ENCODE measurements around the gene MACO1.

The MACO1 gene

GRCh38 chr1:25481625-25482024 lies 50.9 kb downstream of the MACO1 start:
- no peak overlapping the region for H3K27ac ChIP-seq
- H3K4me3 ChIP-seq (ENCODE audit: low read depth, low read length): no peak overlapping the region
- no peaks in the 10 kb centered on the region for H3K27me3 ChIP-seq (replicated peaks)
- DNase-seq: no peak
- TF ChIP-seq CTCF (IDR thresholded peaks at IDR 0.05; ENCODE audit: low read depth, low read length, missing control alignments): no peak
- H3K36me3 ChIP-seq (replicated peaks): peaks cover 8% of the 10 kb centered on the region
- in situ Hi-C loops (cut with HindIII; ENCODE audit: low pct_ligation_motif_present, low sequenced_read_pairs): no loop called here

- in situ Hi-C loops (cut with HindIII; ENCODE audit: low pct_ligation_motif_present, low sequenced_read_pairs): no loop called here
- Histone ChIP-seq H3K36me3 (replicated peaks) (peaks cover 14% of the 10 kb centered on the region), H3K27me3 (replicated peaks) (no peaks in the 10 kb centered on the region), H3K27ac (no peak overlapping the region), H3K4me3 (ENCODE audit: low read depth, low read length) (no peak overlapping the region)
- DNase-seq: no peak
- no peak for TF ChIP-seq CTCF (IDR thresholded peaks at IDR 0.05; ENCODE audit: low read depth, low read length, missing control alignments)
Observed at GRCh38 chr1:25482211-25482610, 51.5 kb downstream of the MACO1 start.

GRCh38 chr1:25484096-25484495 lies 53.4 kb downstream of the MACO1 start:
- Histone ChIP-seq H3K27ac (no peak overlapping the region), H3K36me3 (replicated peaks) (peaks cover 20% of the 10 kb centered on the region), H3K4me3 (ENCODE audit: low read depth, low read length) (no peak overlapping the region), H3K27me3 (replicated peaks) (no peaks in the 10 kb centered on the region)
- TF ChIP-seq CTCF (IDR thresholded peaks at IDR 0.05; ENCODE audit: low read depth, low read length, missing control alignments): no peak
- in situ Hi-C loops (cut with HindIII; ENCODE audit: low pct_ligation_motif_present, low sequenced_read_pairs): no loop called here
- DNase-seq: no peak

GRCh38 chr1:25484533-25484932 lies 53.8 kb downstream of the MACO1 start:
- TF ChIP-seq CTCF (IDR thresholded peaks at IDR 0.05; ENCODE audit: low read depth, low read length, missing control alignments): no peak
- no peak overlapping the region for H3K27ac ChIP-seq
- in situ Hi-C loops (cut with HindIII; ENCODE audit: low pct_ligation_motif_present, low sequenced_read_pairs): no loop called here

GRCh38 chr1:25485536-25486411 lies 55.1 kb downstream of the MACO1 start:
- DNase-seq: no peak
- no peak overlapping the region for H3K27ac ChIP-seq
- TF ChIP-seq CTCF (IDR thresholded peaks at IDR 0.05; ENCODE audit: low read depth, low read length, missing control alignments): no peak
- no peaks in the 10 kb centered on the region for H3K27me3 ChIP-seq (replicated peaks)
- in situ Hi-C loops (cut with HindIII; ENCODE audit: low pct_ligation_motif_present, low sequenced_read_pairs): no loop called here
- peaks cover 27% of the 10 kb centered on the region for H3K36me3 ChIP-seq (replicated peaks)
- H3K4me3 ChIP-seq (ENCODE audit: low read depth, low read length): no peak overlapping the region

More at GRCh38 chr1:25484533-25484932, 53.8 kb downstream of the MACO1 start:
- Histone ChIP-seq H3K36me3 (replicated peaks) (peaks cover 25% of the 10 kb centered on the region), H3K4me3 (ENCODE audit: low read depth, low read length) (no peak overlapping the region), H3K27me3 (replicated peaks) (no peaks in the 10 kb centered on the region)
- DNase-seq: no peak
